Brain microvascular endothelial cell (primary cell): ENCODE results near the gene DFFB.

Source experiments
- DNase-seq: peaks from one replicate; pipeline ENCODE4 v3.0.0-alpha.2; 2020
- H3K27ac ChIP-seq: fragments of 250-450 bp; sonication (Bioruptor Pico); 2 replicates; pipeline ENCODE4 v1.5.1; 2020; ENCODE audit warnings: mild to moderate bottlenecking, moderate library complexity
- H3K27me3 ChIP-seq: fragments of 250-450 bp; sonication (Bioruptor Pico); replicated peaks from 2 replicates; pipeline ENCODE4 v1.5.1; 2020; ENCODE audit warnings: mild to moderate bottlenecking
- H3K36me3 ChIP-seq: fragments of 250-450 bp; sonication (Bioruptor Pico); replicated peaks from 2 replicates; pipeline ENCODE4 v1.5.1; 2020; ENCODE audit warnings: mild to moderate bottlenecking
- H3K4me3 ChIP-seq: 2 replicates; pipeline ENCODE4 v1.5.1; 2011; ENCODE audit warnings: low read depth, mild to moderate bottlenecking, control low read depth, low read length, moderate library complexity
- in situ Hi-C: cut with HindIII; loops from 2 replicates; pipeline ENCODE4 v1.10.0; 2017; ENCODE audit warnings: low sequenced_read_pairs, low pct_ligation_motif_present
- TF ChIP-seq, protein P1 (sequence below): IDR thresholded peaks from 2 replicates; pipeline ENCODE4 v1.5.1; 2011; ENCODE audit warnings: low read depth, mild to moderate bottlenecking, moderate library complexity, low read length, control low read depth, inconsistent platforms; ENCODE audit errors: missing control alignments

DFFB gene

DNA sequence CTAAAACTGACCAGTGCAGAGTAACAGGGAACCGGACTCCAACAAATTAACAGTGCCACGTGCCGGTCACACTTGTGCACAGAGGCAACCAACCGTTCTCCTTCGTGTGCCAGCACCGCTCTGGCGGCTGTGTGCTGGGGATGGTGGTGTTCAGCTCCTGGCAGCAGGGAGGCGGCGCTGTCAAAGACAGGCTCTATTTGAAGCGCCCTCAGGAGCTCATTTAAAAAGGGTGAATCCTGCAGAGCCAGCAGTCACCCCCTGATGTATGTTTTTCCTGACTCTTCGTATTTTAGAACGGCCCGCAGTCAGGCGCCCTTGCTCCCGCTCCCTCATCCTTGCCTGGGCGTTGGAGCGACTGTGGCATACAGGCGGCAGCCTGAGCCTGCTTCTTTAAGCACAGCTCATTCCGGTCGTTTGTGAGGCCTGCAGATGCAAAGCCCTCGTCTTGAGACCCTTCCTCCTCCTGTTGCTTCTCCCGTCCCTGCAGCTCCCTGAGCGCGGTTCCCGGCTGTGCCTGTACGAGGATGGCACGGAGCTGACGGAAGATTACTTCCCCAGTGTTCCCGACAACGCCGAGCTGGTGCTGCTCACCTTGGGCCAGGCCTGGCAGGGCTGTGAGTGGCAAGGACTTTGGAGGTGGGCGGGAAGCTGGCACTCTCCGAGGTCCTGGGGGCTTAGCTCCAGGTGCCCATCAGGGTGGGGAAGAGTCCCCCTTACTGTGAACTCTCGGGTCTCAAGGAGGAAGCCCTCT lies 1.1 kb downstream of the DFFB start:
- in situ Hi-C loops, result no loop called here
- peak overlapping the region; percentile 96 for H3K4me3 ChIP-seq
- peak; percentile 13 for DNase-seq
- TF ChIP-seq, protein P1, sequence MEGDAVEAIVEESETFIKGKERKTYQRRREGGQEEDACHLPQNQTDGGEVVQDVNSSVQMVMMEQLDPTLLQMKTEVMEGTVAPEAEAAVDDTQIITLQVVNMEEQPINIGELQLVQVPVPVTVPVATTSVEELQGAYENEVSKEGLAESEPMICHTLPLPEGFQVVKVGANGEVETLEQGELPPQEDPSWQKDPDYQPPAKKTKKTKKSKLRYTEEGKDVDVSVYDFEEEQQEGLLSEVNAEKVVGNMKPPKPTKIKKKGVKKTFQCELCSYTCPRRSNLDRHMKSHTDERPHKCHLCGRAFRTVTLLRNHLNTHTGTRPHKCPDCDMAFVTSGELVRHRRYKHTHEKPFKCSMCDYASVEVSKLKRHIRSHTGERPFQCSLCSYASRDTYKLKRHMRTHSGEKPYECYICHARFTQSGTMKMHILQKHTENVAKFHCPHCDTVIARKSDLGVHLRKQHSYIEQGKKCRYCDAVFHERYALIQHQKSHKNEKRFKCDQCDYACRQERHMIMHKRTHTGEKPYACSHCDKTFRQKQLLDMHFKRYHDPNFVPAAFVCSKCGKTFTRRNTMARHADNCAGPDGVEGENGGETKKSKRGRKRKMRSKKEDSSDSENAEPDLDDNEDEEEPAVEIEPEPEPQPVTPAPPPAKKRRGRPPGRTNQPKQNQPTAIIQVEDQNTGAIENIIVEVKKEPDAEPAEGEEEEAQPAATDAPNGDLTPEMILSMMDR, result peak; percentile 51
- H3K36me3 ChIP-seq, result no peaks in the 10 kb centered on the region
- H3K27me3 ChIP-seq, result no peaks in the 10 kb centered on the region
- H3K27ac ChIP-seq, result no peak overlapping the region

DNA sequence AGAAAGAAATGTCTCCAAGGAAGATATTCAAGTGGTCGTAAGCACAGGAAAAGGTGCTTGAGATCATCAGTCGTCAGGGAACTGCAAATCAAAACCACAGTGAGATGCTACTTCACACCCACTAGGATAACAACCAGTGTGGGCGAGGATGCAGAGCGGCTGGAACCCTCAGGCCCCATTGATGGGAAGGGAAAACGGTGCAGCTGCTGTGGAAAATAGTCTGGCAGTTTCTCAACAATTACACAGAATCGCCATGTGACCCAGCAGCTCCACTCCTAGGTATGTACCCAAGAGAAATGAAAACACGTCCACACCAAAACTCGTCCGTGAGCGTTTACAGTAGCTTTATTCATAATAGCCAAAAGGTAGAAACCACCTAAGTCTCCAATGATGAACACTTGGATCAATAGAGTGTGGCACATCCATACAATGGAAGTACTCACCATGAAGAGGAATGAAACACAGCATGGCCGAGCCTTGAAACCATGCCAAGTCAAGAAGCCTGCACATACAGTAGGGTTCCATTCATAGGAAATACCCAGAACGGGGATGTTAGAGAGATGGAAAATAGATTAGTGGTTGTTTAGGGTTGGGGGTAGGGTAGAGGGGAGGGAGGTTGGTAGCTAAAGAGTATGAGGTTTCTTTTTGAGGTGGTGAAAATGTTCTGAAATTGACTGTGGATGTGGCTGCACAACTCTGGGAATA lies 6.1 kb downstream of the DFFB start:
- Histone ChIP-seq H3K27ac (no peak overlapping the region), H3K36me3 (peaks cover 4% of the 10 kb centered on the region), H3K27me3 (no peaks in the 10 kb centered on the region), H3K4me3 (no peak overlapping the region)
- in situ Hi-C loops, result no loop called here
- TF ChIP-seq, protein P1, result no peak
- DNase-seq, result no peak

DNA sequence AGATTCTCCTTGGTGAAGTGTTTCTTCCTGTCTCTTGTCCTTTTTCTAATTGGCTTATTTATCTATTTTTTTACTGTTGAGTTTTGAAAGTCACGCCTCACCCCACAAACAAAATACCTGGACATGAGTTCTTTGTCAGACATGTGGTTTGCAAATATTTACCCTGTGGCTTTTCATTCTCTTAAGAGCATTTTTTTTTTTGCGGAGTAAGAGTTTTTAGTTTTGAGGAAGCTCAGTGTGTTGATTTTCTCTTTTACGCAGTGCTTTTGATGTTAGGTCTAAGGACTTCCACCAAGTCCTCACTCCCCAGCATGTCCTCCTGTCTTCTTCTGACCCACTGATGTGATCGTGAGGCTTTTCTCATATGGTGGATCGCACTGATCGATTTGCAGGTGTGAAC lies 7.6 kb downstream of the DFFB start:
- Histone ChIP-seq H3K27ac (no peak overlapping the region), H3K4me3 (no peak overlapping the region), H3K27me3 (no peaks in the 10 kb centered on the region), H3K36me3 (peaks cover 4% of the 10 kb centered on the region)
- TF ChIP-seq, protein P1, result no peak
- in situ Hi-C loops, result no loop called here
- no peak for DNase-seq

DNA sequence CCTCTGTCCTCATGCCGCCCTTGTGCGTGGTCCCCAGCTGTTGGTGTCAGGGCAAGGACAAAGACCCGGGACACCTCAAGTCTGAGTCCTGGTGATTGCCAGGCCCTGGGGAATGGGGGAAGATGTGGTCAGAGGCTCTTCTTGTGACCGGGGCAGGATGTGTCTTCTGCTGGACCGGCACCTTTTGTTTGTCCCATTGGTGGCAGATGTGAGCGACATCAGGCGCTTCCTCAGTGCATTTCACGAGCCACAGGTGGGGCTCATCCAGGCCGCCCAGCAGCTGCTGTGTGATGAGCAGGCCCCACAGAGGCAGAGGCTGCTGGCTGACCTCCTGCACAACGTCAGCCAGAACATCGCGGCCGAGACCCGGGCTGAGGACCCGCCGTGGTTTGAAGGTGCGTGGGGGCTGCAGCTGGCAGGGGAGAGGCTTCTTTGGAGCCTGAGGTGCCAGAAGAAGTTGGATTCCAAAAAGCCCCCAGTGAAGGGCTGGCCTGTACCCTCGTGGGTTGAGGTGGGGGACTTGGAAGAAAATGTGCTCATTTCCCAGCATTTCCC lies 8.4 kb downstream of the DFFB start:
- peaks cover 4% of the 10 kb centered on the region for H3K36me3 ChIP-seq
- TF ChIP-seq, protein P1, result no peak
- no peak overlapping the region for H3K27ac ChIP-seq
- H3K4me3 ChIP-seq, result no peak overlapping the region
- no peaks in the 10 kb centered on the region for H3K27me3 ChIP-seq
- DNase-seq, result no peak
- in situ Hi-C loops, result no loop called here

DNA sequence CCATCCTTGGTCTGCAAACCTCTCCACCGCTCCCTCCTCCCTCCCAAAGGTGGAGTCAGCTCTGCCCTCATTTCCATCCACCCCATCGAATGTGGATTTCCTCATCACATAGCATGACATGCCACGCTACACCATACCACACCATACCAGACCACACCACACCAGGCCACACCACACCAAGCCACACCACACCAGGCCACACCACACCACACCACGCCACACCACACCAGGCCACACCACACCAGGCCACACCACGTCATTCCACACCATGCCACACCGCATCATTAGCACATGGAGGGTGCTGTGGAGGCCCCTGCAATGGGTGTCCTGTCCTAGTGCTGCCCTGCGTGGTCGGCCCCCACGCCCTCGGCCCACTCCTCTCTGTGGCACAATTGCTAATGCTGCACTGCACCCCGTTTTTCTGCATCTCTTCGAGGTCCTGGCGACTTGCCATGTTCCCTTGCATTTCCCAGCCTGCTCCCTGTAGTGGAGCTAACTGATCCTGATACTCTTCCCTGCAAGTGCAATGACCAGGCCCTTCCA lies 11.3 kb downstream of the DFFB start:
- TF ChIP-seq, protein P1, result no peak
- Histone ChIP-seq H3K4me3 (no peak overlapping the region), H3K27ac (no peak overlapping the region), H3K36me3 (peaks cover 4% of the 10 kb centered on the region), H3K27me3 (no peaks in the 10 kb centered on the region)
- no peak for DNase-seq
- in situ Hi-C loops, result no loop called here
